ENCODE measurements around the gene HES1. TPM values are rescaled to one million over a fixed set of nuclear protein-coding genes. Genes with fewer than 3 reads are reported as not detected.
"Not testable (repeated sequence)": the region's sequence is repeated elsewhere in the genome, so short reads cannot be mapped to it uniquely, and the experiment has no call there.

HES1 gene, protein sequence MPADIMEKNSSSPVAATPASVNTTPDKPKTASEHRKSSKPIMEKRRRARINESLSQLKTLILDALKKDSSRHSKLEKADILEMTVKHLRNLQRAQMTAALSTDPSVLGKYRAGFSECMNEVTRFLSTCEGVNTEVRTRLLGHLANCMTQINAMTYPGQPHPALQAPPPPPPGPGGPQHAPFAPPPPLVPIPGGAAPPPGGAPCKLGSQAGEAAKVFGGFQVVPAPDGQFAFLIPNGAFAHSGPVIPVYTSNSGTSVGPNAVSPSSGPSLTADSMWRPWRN
- 38.2 and 52.5 TPM in 2 replicates for total RNA-seq (2014; rRNA removed; shearing (Covaris generic))

- DNase-seq (ENCODE audit: low read depth): peak; percentile 98
These were observed at the start of gene HES1 for GRCh38 chr3:194135806-194136518. HES1 (plus strand) TSS chr3:194136148; CDS start chr3:194136381, 233 bp downstream.

DNA sequence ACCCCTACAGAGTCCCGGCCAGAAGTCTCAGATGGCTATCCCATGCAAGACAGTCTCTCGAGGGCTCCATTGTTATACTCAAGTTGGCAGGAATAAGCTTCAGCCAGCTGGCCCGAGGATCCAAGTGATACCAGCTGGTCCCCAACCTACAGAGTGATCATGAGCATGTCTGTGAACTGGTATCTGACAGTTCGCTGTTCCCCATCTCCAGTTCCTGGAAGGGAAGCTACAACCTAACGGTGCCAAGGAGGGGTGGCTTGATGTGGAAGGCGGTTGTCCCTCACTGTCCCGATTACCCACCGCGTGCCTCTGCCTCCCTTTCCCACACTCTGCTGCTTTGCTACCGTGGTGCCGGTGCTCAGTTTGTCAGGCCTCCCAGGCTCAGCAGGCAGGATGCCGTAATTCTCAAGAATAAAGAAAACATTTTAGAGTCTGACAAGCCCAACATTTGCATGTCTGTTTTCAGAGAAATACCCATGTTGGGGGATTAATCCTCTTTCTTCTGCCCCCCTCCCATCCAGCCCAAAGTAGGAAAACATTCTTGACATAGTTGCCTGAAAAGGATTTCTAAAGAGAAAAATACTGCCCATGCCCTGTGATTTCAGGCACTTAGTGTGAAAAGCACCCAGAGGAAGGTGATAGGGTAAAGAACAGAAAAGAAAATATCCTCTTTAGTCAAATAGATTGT lies 49.4 kb upstream of the HES1 start:
- DNase-seq (ENCODE audit: low read depth): no peak

DNA sequence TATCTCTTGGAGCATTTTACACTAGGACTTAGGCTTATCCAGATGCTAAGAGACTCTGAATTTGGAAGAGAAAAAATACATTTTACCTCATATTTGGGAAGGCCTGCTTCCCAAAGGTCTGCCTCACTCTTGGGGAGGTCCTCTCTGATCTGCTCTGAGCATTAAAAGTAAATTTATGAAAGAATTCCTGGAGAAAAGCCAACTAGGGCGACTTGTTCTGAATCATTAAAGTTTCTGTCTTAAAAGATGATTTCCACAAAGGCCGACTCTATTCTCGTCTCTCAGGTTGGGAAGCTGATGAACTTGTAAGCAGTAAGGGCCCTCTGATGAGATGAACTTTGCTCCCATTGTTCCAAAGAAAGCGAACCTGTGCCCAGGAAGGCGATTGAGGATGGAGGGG lies 48.7 kb upstream of the HES1 start:
- DNase-seq (ENCODE audit: low read depth): no peak

DNA sequence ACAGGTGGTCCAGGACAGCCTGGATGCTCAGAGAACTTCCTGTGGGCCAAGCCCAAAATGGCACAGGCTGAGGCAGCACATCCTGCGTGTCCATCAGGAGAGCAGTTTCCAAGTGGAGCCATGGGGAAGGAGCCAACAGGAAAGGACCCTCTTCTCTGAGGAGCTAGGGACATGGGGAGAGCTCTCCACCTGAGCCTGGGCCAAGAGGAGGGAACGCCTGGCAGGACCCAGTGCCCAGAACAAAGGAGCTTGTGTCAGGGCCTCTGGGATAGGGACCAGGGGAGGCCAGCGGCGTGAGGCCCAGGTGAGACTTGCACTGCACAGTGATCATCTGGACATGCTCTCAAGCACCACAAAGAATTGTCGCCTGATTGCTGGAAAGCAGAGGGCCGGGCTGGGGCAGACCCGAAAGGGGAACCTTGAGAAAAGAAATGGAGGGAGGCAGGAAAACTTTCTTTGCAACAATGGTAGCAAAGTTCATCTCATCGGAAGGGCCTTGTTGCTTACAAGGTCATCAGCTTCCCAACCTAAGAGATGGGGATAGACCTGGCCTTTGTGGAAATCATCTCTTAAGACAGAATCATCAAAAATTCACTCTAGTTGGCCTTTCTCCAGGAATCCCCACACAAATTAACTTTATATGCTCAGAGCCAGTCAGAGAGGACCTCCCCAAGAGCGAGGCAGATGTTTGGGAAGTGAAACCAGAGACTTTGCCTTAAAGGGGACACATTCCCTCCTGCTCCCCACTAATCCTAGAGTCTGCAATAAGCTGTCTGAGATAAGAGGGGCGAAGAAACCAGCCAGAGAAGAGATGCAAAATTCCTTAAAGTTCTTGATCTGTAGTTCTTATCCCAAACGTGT lies 47.7 kb upstream of the HES1 start:
- DNase-seq (ENCODE audit: low read depth): peak; percentile 51

DNA sequence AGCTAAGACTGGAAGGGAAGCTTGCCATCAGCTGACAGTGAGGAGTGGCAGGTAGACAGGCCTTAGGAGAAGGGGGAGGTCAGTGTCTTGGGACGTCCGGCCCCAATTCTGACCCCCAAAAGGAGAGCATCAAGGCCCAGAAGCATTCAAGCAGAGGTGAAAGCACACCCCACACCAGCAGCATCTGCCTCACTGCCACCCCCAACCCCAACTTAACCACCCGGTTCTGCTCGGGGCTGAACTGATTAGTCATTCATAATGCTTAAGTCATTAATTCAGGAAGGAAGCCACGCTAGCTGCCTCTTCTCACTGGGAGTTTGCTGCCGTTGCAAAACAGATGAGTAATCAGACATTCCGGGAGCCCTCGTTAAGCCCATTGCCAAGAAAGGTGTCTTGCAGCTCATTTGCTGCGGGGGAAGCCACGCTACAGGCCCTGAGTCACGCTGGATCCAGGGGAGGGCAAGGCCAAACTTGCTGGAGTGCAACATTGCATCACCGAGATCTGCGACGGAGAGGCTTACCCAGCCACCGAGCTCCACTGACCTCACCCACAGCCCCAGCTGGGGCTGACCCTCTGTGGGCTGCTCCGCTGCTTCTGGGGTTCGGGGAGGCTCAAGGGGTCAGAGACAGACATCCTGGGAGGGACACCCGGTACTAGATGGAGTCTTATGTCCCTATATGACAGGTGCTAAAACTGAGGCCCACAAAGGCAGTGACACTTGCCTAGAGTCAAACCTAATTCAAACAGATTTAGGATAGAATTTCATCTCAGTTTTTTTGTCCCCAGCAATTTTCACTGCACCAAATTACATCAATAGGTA lies 46.4 kb upstream of the HES1 start:
- peak; percentile 99 for DNase-seq (ENCODE audit: low read depth)

GRCh38 chr3:194090178-194090555 lies 45.8 kb upstream of the HES1 start:
- not testable (repeated sequence) for DNase-seq (ENCODE audit: low read depth)

DNA sequence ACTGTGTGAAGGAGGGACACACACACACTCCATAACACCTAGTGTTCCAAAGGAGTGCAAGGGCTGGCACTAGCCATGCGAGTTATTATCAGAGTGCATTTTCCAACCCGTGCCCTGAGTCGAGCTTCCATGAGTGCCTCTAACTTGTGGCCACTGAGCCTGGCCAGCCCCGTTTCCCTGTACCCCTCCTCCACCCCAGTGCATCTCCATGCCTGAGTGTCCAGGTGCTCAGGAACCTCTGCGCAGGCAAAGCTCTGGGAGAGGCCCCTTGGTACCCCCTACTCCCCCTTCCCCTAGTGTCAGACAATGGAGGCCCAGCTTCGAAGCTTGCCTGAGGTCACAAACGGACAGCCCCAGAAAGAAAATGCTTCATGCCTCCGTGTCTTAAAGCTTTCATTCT lies 45.2 kb upstream of the HES1 start:
- DNase-seq (ENCODE audit: low read depth): no peak

GRCh38 chr3:194091141-194091540 lies 44.8 kb upstream of the HES1 start:
- peak; percentile 97 for DNase-seq (ENCODE audit: low read depth)

GRCh38 chr3:194091897-194092296 lies 44.1 kb upstream of the HES1 start:
- not testable (repeated sequence) for DNase-seq (ENCODE audit: low read depth)

GRCh38 chr3:194092881-194093301 lies 43.1 kb upstream of the HES1 start:
- DNase-seq (ENCODE audit: low read depth): no peak

- no peak for DNase-seq (ENCODE audit: low read depth)
These were observed 42.1 kb upstream of the HES1 start for GRCh38 chr3:194093842-194094241.

GRCh38 chr3:194095464-194095863 lies 40.5 kb upstream of the HES1 start:
- no peak for DNase-seq (ENCODE audit: low read depth)

GRCh38 chr3:194095902-194096301 lies 40.0 kb upstream of the HES1 start:
- DNase-seq (ENCODE audit: low read depth): no peak

DNA sequence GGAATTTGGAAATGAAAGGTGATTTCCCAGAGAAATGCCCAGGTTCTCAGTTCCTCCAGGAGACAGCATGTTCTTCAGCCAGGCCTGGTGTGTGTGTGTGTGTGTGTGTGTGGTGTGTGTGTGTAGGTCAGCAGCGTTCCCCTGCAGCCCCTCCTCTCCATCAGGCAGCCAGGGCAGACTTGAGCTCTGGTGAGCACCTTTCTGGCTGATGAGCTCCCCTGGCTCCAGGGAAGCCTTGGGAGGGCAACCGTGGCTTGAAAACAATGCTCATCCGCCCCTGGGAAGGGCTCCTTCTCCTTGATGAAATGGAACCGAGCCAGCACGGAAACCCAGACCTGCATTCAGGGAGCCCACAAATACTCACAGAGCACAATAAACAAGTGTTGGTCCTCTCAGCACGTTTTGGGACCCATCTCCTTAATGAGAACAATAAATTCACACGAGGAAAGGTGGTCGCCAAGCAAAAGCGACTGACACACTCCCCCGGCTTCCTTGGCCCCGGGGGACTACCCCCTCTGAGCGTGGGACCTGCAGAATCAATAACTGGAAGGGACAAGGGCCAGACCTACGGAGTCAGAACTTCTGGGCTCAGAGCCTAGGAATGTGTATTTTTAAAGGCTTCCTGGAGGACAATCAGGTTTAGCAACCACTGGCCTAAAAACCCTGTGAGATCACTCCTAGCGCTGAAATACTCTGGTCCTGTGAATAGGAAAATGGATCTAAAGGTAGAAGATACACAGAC lies 38.6 kb upstream of the HES1 start:
- no peak for DNase-seq (ENCODE audit: low read depth)

- peak; percentile 36 for DNase-seq (ENCODE audit: low read depth)
These were observed 37.7 kb upstream of the HES1 start for GRCh38 chr3:194098081-194098842.

DNA sequence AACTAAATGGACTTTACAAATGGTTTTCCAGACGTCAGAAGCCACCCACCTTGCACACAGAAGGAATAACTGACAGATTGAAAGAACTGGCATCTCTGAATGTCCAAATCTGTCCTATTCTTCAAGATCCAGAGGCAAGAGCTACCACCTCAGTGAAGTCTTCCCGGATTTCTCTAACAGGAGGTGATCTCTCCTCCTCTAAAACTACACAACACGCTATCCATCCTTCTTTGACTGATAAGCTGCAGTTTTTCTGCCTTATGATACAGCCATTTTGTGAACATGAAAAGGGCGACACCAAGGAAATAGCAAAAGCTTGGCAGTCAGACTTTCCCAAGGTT lies 37.1 kb upstream of the HES1 start:
- no peak for DNase-seq (ENCODE audit: low read depth)

GRCh38 chr3:194099215-194099614 lies 36.7 kb upstream of the HES1 start:
- DNase-seq (ENCODE audit: low read depth): no peak

DNA sequence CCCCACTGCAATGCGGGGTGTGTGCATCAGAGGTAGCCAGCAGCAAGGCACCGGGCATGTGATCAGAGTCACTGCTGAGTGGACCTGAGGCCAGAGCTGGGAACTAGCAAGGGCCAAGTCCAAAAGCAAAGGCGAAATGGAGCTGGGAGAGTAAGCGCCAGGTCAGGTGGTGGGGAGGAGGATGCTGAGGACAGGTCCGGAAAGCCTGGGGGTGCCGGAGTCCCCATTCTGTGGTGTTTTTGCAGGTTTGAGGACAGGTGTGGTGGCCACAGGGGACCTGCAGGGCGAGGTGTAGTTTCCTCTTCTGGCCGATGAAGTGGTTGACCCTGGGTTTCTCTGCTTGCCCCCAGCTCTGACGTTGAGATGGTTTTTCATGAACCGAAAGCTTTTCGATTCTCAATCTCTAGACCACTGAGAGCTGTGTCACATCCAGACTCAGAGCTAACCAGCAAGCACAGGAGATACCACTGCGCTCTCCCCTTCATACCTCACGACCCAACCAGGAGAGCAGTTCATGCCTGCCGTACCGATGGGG lies 35.0 kb upstream of the HES1 start:
- DNase-seq (ENCODE audit: low read depth): no peak
